PFSK-1 (cell line): ENCODE results near the gene RAP1A.

Experiments
- FOXP2 ChIP-seq: optimal IDR thresholded peaks from 2 replicates; pipeline ENCODE3; 2011; ENCODE audit warnings: borderline replicate concordance, control low read depth, inconsistent platforms; ENCODE audit not compliant: insufficient read depth; ENCODE audit errors: extremely low read length, extremely low read depth
- POLR2AphosphoS5 ChIP-seq: IDR thresholded peaks from 2 replicates; pipeline ENCODE4 v1.6.1; 2012; ENCODE audit warnings: low read depth, mild to moderate bottlenecking, control low read depth, low read length, moderate library complexity
- SIN3A ChIP-seq: IDR thresholded peaks from 2 replicates; pipeline ENCODE4 v1.6.1; 2012; ENCODE audit warnings: mild to moderate bottlenecking, low read length, moderate library complexity, borderline replicate concordance; ENCODE audit not compliant: insufficient read depth
- TAF1 ChIP-seq: IDR thresholded peaks from 2 replicates; pipeline ENCODE4 v1.6.1; 2012; ENCODE audit warnings: low read length, control low read depth, borderline replicate concordance; ENCODE audit not compliant: insufficient read depth
- TF ChIP-seq, protein P1 (sequence below), 2 experiments: IDR thresholded peaks; 2 replicates each; pipeline versions ENCODE4 v1.6.1 to v1.8.0; 2011 to 2012; ENCODE audit warnings: low read depth in 2 of 2, low read length in 2 of 2, control low read depth in 1 of 2, inconsistent platforms in 1 of 2, mild to moderate bottlenecking in 1 of 2, moderate library complexity in 1 of 2; ENCODE audit not compliant: insufficient read depth in 1 of 2

DNA sequence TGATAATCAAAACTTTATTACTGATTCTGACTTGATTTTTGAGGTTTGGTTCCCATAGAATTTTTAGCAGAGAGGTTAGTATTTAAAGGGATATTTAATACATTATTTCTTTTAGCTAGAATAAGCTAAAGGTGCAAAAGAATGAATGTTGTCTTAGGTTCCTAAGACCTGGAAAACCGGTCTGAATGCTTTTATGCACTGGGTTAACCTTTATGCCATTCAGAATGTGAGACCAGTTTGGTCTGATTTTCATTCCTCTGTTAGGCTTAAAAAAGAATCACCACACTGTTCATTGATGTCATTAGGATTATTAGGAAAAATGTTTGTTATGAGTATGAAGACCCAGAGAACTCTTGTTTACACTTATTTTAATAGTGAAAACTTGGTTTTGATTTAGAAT lies 30.1 kb downstream of the RAP1A start:
- TF ChIP-seq POLR2AphosphoS5 (no peak), TAF1 (no peak), SIN3A (no peak), FOXP2 (no peak)
- TF ChIP-seq, protein P1, sequence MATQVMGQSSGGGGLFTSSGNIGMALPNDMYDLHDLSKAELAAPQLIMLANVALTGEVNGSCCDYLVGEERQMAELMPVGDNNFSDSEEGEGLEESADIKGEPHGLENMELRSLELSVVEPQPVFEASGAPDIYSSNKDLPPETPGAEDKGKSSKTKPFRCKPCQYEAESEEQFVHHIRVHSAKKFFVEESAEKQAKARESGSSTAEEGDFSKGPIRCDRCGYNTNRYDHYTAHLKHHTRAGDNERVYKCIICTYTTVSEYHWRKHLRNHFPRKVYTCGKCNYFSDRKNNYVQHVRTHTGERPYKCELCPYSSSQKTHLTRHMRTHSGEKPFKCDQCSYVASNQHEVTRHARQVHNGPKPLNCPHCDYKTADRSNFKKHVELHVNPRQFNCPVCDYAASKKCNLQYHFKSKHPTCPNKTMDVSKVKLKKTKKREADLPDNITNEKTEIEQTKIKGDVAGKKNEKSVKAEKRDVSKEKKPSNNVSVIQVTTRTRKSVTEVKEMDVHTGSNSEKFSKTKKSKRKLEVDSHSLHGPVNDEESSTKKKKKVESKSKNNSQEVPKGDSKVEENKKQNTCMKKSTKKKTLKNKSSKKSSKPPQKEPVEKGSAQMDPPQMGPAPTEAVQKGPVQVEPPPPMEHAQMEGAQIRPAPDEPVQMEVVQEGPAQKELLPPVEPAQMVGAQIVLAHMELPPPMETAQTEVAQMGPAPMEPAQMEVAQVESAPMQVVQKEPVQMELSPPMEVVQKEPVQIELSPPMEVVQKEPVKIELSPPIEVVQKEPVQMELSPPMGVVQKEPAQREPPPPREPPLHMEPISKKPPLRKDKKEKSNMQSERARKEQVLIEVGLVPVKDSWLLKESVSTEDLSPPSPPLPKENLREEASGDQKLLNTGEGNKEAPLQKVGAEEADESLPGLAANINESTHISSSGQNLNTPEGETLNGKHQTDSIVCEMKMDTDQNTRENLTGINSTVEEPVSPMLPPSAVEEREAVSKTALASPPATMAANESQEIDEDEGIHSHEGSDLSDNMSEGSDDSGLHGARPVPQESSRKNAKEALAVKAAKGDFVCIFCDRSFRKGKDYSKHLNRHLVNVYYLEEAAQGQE (IDR thresholded peaks at IDR 0.05; ENCODE audit: insufficient read depth in 1 of 2, low read depth in 2 of 2, low read length in 2 of 2) = no peak
